BE2C (cell line): ENCODE results near the gene MAP3K5.
"Not testable (repeated sequence)": the region's sequence is repeated elsewhere in the genome, so short reads cannot be mapped to it uniquely, and the experiment has no call there.

Source experiments
- DNase-seq: peaks from one replicate; pipeline ENCODE4 v3.0.0-alpha.2; 2020
- H3K27me3 ChIP-seq: fragments of 250-450 bp; sonication (Bioruptor Pico); 2 replicates; pipeline ENCODE4 v1.5.1; 2020; ENCODE audit warnings: mild to moderate bottlenecking
- H3K36me3 ChIP-seq: fragments of 250-450 bp; sonication (Bioruptor Pico); 2 replicates; pipeline ENCODE4 v1.5.1; 2020; ENCODE audit warnings: mild to moderate bottlenecking
- H3K4me1 ChIP-seq: fragments of 250-450 bp; sonication (Bioruptor Pico); 2 replicates; pipeline ENCODE4 v1.5.1; 2020
- H3K4me3 ChIP-seq: 2 replicates; pipeline ENCODE4 v1.5.1; 2011; ENCODE audit warnings: low read depth, low read length
- H3K9me3 ChIP-seq: fragments of 250-450 bp; sonication (Bioruptor Pico); 2 replicates; pipeline ENCODE4 v1.5.1; 2020
- CTCF ChIP-seq: IDR thresholded peaks from 2 replicates; pipeline ENCODE4 v1.5.1; 2012; ENCODE audit warnings: mild to moderate bottlenecking, low read depth, low read length

The MAP3K5 gene

DNA sequence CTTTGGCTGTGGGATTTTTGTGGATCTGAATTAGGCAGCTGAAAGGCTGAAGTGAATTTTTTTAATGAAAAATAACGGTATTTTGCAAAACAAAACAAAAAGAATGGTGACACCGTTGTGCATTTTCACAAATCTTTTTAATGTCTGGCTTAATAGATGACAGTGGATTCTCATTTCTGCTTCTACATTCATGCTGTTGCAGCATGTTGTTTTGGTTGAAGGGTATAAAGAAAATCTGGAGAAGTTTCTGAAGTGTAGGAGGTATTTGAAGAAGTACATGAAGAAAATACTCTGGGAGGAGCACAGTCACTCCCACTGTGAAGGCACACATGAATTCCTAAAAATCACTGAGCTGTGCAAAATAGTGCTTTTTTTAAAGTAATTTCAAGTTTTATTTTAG, 3.1 kb upstream of the MAP3K5 start:
- DNase-seq, result no peak
- no peak for TF ChIP-seq CTCF

GRCh38 chr6:136793363-136793762, 1.1 kb upstream of the MAP3K5 start:
- no peak for TF ChIP-seq CTCF
- Histone ChIP-seq H3K9me3 (no peaks in the 10 kb centered on the region), H3K4me1 (no peaks in the 10 kb centered on the region), H3K27me3 (no peaks in the 10 kb centered on the region), H3K4me3 (peak overlapping the region; percentile 87), H3K36me3 (no peaks in the 10 kb centered on the region)
- DNase-seq, result no peak

More for the DNA sequence above, 3.1 kb upstream of the MAP3K5 start:
- H3K4me3 ChIP-seq, result no peak overlapping the region
- no peaks in the 10 kb centered on the region for H3K27me3 ChIP-seq
- H3K9me3 ChIP-seq, result no peaks in the 10 kb centered on the region
- no peaks in the 10 kb centered on the region for H3K36me3 ChIP-seq
- no peaks in the 10 kb centered on the region for H3K4me1 ChIP-seq

DNA sequence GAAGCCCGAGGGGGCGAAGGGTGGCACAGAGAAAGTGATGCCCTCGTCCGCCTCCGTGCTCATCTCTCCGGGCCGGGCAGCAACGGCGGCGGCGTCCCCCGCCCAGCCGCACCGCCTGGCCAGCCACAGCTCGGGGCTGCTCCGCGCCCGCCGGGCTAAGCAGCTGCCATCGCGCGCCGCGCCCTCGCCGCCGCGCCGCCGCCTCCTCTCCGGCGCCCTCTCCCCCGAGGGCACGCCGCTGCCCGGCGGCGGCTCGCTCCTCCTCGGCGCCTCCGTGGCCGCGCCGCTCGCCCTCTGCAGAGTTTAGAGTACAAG, 225 bp downstream of the MAP3K5 start:
- H3K36me3 ChIP-seq, result no peaks in the 10 kb centered on the region
- H3K4me1 ChIP-seq, result no peaks in the 10 kb centered on the region
- H3K9me3 ChIP-seq, result no peaks in the 10 kb centered on the region
- peak overlapping the region; percentile 87 for H3K4me3 ChIP-seq
- DNase-seq, result no peak
- TF ChIP-seq CTCF, result no peak
- H3K27me3 ChIP-seq, result no peaks in the 10 kb centered on the region

DNA sequence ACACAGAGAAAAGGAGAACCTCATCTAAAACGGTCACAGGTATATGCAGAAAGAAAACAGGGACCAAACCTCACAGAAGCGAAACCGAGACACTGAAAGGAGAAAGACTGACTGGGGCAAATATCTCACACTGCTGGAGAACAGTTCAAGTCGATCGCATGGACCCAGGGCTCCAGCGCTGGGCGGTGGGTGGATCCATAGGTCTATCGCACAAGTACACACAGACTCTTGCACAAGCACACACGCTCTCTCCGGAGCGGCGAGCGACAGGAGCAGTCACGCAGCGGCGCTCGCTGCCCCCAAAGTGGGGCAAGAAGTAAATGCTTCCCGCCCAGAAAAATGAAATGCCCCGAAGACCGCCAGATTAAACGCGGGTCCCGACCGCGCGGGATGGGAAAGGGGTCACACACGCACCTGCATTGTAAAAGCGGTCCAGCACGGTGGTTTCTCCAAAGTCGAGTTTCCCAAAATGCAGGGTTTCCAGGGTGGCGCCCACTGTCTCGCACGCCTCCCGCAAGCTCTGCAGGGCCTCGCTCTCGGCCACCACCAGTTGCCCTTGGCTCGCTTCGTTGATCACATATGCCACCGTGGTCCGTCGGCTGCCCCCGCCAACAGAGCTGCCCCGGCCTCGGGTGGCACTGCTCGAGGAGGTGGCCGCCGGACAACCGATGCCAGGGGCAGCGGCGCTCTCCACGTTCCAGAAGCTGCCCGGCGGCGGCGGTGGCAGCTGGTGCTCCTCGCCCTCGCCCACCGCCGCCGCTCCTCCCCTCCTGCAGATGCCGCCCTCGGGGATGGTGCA, 782 bp downstream of the MAP3K5 start:
- H3K4me1 ChIP-seq, result no peaks in the 10 kb centered on the region
- no peaks in the 10 kb centered on the region for H3K9me3 ChIP-seq
- TF ChIP-seq CTCF, result no peak
- H3K27me3 ChIP-seq, result no peaks in the 10 kb centered on the region
- peak overlapping the region; percentile 87 for H3K4me3 ChIP-seq
- no peaks in the 10 kb centered on the region for H3K36me3 ChIP-seq
- peak; percentile 49 for DNase-seq

DNA sequence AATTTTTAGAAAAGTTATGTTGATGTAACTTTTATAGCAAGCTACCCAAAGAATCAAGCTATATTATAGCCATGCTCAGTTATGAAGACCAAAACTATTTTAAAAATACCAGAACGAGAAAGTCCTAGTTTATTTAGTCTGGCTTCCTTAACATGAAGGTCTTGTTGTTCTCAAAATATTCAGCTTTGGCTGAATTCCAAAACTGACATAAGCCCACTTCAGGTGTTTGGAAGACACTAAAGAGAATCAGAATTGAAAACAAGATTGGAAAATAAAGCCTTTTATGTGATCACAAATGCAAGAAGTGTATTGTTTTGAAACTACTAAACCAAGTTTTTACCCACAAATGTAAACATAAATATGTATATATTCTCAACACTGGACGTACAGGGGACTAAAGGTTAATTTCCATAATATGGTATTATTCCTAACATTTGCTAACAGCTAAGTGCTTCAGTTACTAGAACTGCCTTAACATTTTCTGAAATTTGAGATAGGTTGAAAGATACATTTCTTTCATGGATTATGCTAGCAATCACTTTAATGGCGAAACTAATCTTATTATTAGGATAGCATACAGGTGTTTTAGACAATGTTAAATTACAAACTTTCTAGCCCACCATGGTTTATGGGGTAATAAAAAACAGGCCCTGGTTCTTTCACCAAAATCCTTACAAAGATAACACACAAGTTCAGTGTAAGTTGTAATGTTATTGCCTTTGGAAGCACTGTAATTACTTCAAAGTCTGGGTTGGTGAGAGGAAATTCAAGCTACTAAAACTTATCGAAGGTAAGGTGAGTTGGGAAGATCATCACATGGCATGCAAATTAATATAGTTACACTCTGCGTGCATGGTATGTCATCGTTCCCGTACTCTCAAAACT, 1.6 kb downstream of the MAP3K5 start:
- no peak for DNase-seq
- no peak for TF ChIP-seq CTCF
- no peaks in the 10 kb centered on the region for H3K36me3 ChIP-seq
- H3K27me3 ChIP-seq, result no peaks in the 10 kb centered on the region
- H3K9me3 ChIP-seq, result no peaks in the 10 kb centered on the region
- peak overlapping the region; percentile 87 for H3K4me3 ChIP-seq
- no peaks in the 10 kb centered on the region for H3K4me1 ChIP-seq

DNA sequence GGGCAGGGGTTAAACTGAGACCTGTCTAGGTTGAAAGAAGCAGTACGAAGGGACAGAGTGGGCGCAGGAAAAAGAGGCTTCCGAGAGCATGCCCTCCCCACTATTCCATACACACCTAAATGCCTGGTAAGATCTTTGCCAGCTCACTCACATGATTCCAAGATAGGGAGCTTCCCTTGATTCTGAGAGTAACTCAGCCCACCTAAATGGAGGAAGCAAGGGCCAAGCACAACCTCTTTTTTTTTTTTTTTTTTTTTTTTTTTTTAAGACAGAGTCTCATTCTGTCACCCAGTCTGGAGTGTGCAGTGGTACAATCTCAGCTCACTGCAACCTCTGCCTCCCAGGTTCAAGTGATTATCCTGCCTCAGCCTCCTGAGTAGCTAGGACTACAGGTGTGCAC, 2.8 kb downstream of the MAP3K5 start:
- not testable (repeated sequence) for DNase-seq, H3K36me3 ChIP-seq, H3K4me1 ChIP-seq, H3K9me3 ChIP-seq, H3K4me3 ChIP-seq, H3K27me3 ChIP-seq
